Trophoblast cell (in vitro differentiated cells and primary cell): Measurements from ENCODE around the gene PRDX5.
A peak's percentile ranks its signal among the peaks of the same experiment; 100 is the strongest.

Source experiments
- DNase-seq, 2 donors: peaks; one replicate each; pipeline ENCODE4 v3.0.0-alpha.2; 2016
- H2AFZ ChIP-seq: 2 replicates; pipeline ENCODE4 v1.6.1; 2013; ENCODE audit warnings: low read length, moderate library complexity, mild to moderate bottlenecking; ENCODE audit not compliant: insufficient read depth, poor library complexity
- H2AK5ac ChIP-seq: 2 replicates; pipeline ENCODE4 v1.6.1; 2013; ENCODE audit warnings: mild to moderate bottlenecking, low read length
- H2BK120ac ChIP-seq: 2 replicates; pipeline ENCODE4 v1.6.1; 2013; ENCODE audit warnings: low read length, mild to moderate bottlenecking, moderate library complexity; ENCODE audit not compliant: insufficient read depth, poor library complexity
- H2BK12ac ChIP-seq: 2 replicates; pipeline ENCODE4 v1.6.1; 2013; ENCODE audit warnings: mild to moderate bottlenecking, low read length, moderate library complexity
- H2BK5ac ChIP-seq: 2 replicates; pipeline ENCODE4 v1.6.1; 2013; ENCODE audit warnings: low read length, low read depth, moderate library complexity, mild to moderate bottlenecking; ENCODE audit not compliant: poor library complexity
- H3K14ac ChIP-seq: 2 replicates; pipeline ENCODE4 v1.6.1; 2013; ENCODE audit warnings: mild to moderate bottlenecking, low read length
- H3K18ac ChIP-seq: 2 replicates; pipeline ENCODE4 v1.6.1; 2013; ENCODE audit warnings: mild to moderate bottlenecking, low read length
- H3K23ac ChIP-seq: 2 replicates; pipeline ENCODE4 v1.6.1; 2013; ENCODE audit warnings: low read length
- H3K27ac ChIP-seq: 2 replicates; pipeline ENCODE4 v1.5.1; 2013; ENCODE audit warnings: low read depth, mild to moderate bottlenecking, inconsistent platforms, low read length, moderate library complexity
- H3K27me3 ChIP-seq: 2 replicates; pipeline ENCODE4 v1.6.1; 2013; ENCODE audit warnings: inconsistent platforms, mild to moderate bottlenecking, low read length, moderate library complexity; ENCODE audit not compliant: insufficient read depth
- H3K36me3 ChIP-seq, 2 experiments: 1 replicate in 1 of 2; 2 replicates in 1 of 2; pipeline ENCODE4 v1.6.1; 2013; ENCODE audit warnings: low read length in 2 of 2, mild to moderate bottlenecking in 2 of 2, moderate library complexity in 1 of 2; ENCODE audit not compliant: insufficient read depth in 2 of 2, control insufficient read depth in 1 of 2
- H3K4ac ChIP-seq: 2 replicates; pipeline ENCODE4 v1.6.1; 2013; ENCODE audit warnings: low read depth, mild to moderate bottlenecking, low read length, moderate library complexity
- H3K4me1 ChIP-seq, 2 experiments: 1 replicate in 1 of 2; 2 replicates in 1 of 2; pipeline ENCODE4 v1.6.1; 2013; ENCODE audit warnings: low read length in 2 of 2, mild to moderate bottlenecking in 2 of 2, moderate library complexity in 1 of 2; ENCODE audit not compliant: insufficient read depth in 2 of 2, control insufficient read depth in 1 of 2
- H3K4me2 ChIP-seq: 2 replicates; pipeline ENCODE4 v1.6.1; 2013; ENCODE audit warnings: inconsistent platforms, mild to moderate bottlenecking, low read length, moderate library complexity
- H3K4me3 ChIP-seq: 2 replicates; pipeline ENCODE4 v1.5.1; 2013; ENCODE audit warnings: mild to moderate bottlenecking, low read depth, low read length, inconsistent platforms
- H3K79me1 ChIP-seq: one replicate; pipeline ENCODE4 v1.6.1; 2013; ENCODE audit warnings: low read length
- H3K79me2 ChIP-seq: 2 replicates; pipeline ENCODE4 v1.6.1; 2013; ENCODE audit warnings: low read length, mild to moderate bottlenecking; ENCODE audit not compliant: control insufficient read depth, insufficient read depth, poor library complexity
- H3K9ac ChIP-seq: 2 replicates; pipeline ENCODE4 v1.6.1; 2013; ENCODE audit warnings: mild to moderate bottlenecking, low read length
- H3K9me3 ChIP-seq: 2 replicates; pipeline ENCODE4 v1.6.1; 2013; ENCODE audit warnings: low read depth, mild to moderate bottlenecking, control low read depth, inconsistent platforms, low read length; ENCODE audit not compliant: insufficient read depth
- H4K12ac ChIP-seq: 2 replicates; pipeline ENCODE4 v1.6.1; 2013; ENCODE audit warnings: low read depth, mild to moderate bottlenecking, low read length, moderate library complexity
- H4K8ac ChIP-seq: 2 replicates; pipeline ENCODE4 v1.6.1; 2013; ENCODE audit warnings: low read depth, mild to moderate bottlenecking, low read length, moderate library complexity
- H4K91ac ChIP-seq: one replicate; pipeline ENCODE4 v1.6.1; 2013; ENCODE audit warnings: low read depth, mild to moderate bottlenecking, low read length, moderate library complexity
- WGBS: extraction: QIAGEN DNeasy Blood & Tissue Kit; methylation state at CpG from one replicate; pipeline ENCODE4 v1.1.7; 2013; ENCODE audit warnings: missing lambda C conversion rate; ENCODE audit not compliant: insufficient read length, insufficient coverage; ENCODE audit errors: extremely low coverage; 5-methylcytosine and 5-hydroxymethylcytosine counted together

PRDX5 gene

DNA sequence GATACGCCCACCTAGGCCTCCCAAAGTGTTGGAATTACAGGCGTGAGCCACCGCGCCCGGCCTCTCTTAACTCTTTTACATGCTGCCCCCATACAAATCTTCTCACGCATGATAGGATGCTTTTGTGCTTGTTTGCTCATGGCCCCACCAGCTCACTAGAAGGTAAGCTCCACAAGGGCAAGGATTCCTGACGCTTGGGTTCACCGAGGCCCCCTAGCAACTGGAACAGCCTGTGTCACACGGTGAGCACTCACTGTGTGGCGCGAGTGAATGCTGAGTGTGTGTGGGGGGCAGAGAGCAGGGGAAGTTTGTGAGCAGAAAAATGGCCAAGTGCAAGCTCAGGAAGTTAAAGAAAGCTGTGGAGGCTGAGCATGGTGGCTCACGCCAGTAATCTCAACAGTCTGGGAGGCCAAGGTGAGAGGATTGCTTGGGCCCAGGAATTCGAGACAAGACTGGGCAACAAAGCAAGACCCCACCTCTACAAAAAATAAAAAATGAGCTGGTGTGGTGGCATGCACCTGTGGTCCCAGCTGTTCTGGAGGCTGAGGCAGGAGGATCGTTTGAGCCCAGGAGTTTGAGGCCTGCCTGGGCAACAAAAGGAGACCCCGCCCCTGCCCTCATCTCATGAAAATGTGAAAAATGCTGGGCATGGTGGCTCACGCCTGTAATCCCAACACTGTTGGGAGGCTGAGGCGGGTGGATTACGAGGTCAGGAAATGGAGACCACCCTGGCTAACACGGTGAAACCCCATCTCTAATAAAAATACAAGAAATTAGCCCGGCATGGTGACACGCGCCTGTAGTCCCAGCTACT lies 35.8 kb upstream of the PRDX5 start:
- no peak overlapping the region for H3K27ac ChIP-seq
- H2AK5ac ChIP-seq = no peak overlapping the region
- H3K4ac ChIP-seq = no peak overlapping the region
- WGBS = no CpG with 5 or more reads among the region's 22 CpGs
- H3K36me3 ChIP-seq = peaks cover 14 to 16% of the 10 kb centered on the region in 2 experiments
- no peak overlapping the region for H3K18ac ChIP-seq
- no peak overlapping the region for H2BK12ac ChIP-seq
- no peak overlapping the region for H3K9ac ChIP-seq
- no peak overlapping the region for H3K14ac ChIP-seq
- peaks cover 7% of the 10 kb centered on the region for H3K79me2 ChIP-seq
- H4K12ac ChIP-seq = no peak overlapping the region
- H3K79me1 ChIP-seq = peaks cover 14% of the 10 kb centered on the region
- DNase-seq = peak; percentile 67 to 82
- peaks cover 14 to 18% of the 10 kb centered on the region in 2 experiments for H3K4me1 ChIP-seq
- H3K23ac ChIP-seq = no peak overlapping the region
- H3K27me3 ChIP-seq = no peaks in the 10 kb centered on the region
- H3K4me3 ChIP-seq = no peak overlapping the region
- H2BK120ac ChIP-seq = no peak overlapping the region
- H4K91ac ChIP-seq = no peak overlapping the region
- no peak overlapping the region for H4K8ac ChIP-seq
- H3K9me3 ChIP-seq = peaks cover 2% of the 10 kb centered on the region
- no peak overlapping the region for H3K4me2 ChIP-seq
- H2BK5ac ChIP-seq = no peak overlapping the region
- no peak overlapping the region for H2AFZ ChIP-seq

DNA sequence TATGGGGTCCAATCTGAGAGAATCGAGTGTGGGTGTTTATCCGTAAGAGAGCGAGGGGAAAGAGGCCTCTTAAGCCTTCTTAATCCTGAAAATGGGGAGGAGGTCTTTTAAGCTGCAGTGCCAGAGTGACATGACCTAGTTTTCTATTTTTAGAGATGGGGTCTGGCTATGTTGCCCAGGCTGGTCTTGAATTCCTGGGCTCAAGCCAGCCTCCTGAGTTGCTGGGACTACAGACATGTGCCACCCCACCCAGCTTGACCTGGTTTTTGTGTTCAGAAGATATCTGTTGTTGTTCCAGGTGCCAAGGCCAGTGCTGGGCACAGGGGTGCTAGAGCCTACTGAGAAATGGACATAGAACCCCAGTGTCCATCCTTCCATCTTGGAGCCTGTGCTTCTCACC lies 34.8 kb upstream of the PRDX5 start:
- Histone ChIP-seq H3K9me3 (peaks cover 2% of the 10 kb centered on the region), H2AK5ac (peak overlapping the region; percentile 50), H2BK120ac (no peak overlapping the region), H4K8ac (no peak overlapping the region), H3K18ac (no peak overlapping the region), H2BK12ac (no peak overlapping the region), H2BK5ac (no peak overlapping the region), H4K12ac (no peak overlapping the region), H3K9ac (no peak overlapping the region), H3K36me3 (peaks cover 14 to 18% of the 10 kb centered on the region in 2 experiments), H3K79me2 (peaks cover 7% of the 10 kb centered on the region), H4K91ac (no peak overlapping the region), H3K4ac (no peak overlapping the region), H3K27me3 (no peaks in the 10 kb centered on the region), H3K4me2 (no peak overlapping the region), H3K14ac (no peak overlapping the region), H2AFZ (no peak overlapping the region), H3K4me3 (no peak overlapping the region), H3K23ac (no peak overlapping the region), H3K4me1 (peaks cover 14 to 18% of the 10 kb centered on the region in 2 experiments), H3K79me1 (peaks cover 14% of the 10 kb centered on the region), H3K27ac (no peak overlapping the region)
- no CpG with 5 or more reads among the region's 3 CpGs for WGBS
- DNase-seq = no peak

DNA sequence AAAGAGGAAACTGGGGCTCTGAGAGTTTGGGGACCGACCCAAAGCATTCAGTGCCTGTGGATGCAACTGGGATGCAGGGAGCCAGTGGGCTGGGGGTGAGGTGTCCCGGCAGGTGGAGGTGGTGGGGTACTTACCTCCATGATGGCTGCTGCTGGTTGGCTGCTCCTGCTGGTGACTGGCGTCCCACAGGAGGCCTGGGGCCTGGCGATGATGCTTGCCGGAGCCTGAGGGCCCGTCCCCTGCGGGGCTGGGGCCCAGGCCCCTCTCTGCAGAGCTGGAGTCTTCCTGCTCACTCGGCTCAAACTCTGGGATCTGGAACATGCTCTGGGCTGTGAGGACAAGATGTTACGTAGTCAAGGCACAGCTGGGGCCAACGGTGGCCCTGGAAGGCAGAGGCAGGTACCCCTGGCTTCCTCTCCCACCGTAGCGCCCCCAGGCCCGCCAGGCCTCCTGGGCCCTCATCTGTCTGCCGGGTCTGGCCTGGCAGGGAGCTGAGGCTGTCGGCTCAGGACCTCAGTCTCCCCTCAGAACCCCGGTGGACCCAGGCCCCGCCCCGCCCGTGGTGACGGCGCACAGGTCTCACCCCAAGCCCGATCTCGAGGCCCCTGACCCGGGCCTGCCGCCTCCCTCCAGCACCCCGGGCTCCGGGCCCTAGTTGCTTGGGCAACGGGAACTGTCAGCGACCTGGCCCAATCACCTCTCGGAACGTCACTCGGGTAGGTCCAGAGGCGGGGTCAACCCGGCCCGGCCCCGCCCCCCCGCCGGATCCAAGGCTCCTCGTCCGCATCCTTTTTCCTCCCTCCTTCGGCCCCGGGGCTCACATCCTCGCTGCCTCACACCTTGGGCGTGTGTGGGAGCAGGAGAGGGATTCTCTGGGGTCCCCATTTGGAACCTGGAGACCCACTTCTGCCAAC lies 33.6 kb upstream of the PRDX5 start, which contains the start of gene BAD:
TSS of gene BAD (minus strand) at position 618 of the 914 bp plus-strand sequence. CDS start at position 321, 297 bp downstream.
- no peaks in the 10 kb centered on the region for H3K27me3 ChIP-seq
- H2AFZ ChIP-seq = peak within 1 kb of the TSS; percentile 80
- H2BK120ac ChIP-seq = peak within 1 kb of the TSS; percentile 59
- peak within 1 kb of the TSS; percentile 83 for H4K91ac ChIP-seq
- H3K27ac ChIP-seq = peak within 1 kb of the TSS; percentile 77
- peak; percentile 95 to 96 for DNase-seq
- peak within 1 kb of the TSS; percentile 83 for H3K18ac ChIP-seq
- peaks cover 14% of the 10 kb centered on the region for H3K79me1 ChIP-seq
- peak within 1 kb of the TSS; percentile 16 for H2AK5ac ChIP-seq
- peak within 1 kb of the TSS; percentile 100 for H3K4me2 ChIP-seq
- H3K4me1 ChIP-seq = peaks cover 14 to 18% of the 10 kb centered on the region in 2 experiments
- no CpG with 5 or more reads among the region's 44 CpGs for WGBS
- H2BK12ac ChIP-seq = peak within 1 kb of the TSS; percentile 4
- H4K12ac ChIP-seq = peak within 1 kb of the TSS; percentile 54
- no peak within 1 kb of the TSS for H3K23ac ChIP-seq
- H3K9me3 ChIP-seq = peaks cover 2% of the 10 kb centered on the region
- peak within 1 kb of the TSS; percentile 38 for H3K4ac ChIP-seq
- H3K36me3 ChIP-seq = peaks cover 7 to 16% of the 10 kb centered on the region in 2 experiments
- peaks cover 7% of the 10 kb centered on the region for H3K79me2 ChIP-seq
- H3K14ac ChIP-seq = peak within 1 kb of the TSS; percentile 78
- peak within 1 kb of the TSS; percentile 81 for H4K8ac ChIP-seq
- H3K9ac ChIP-seq = peak within 1 kb of the TSS; percentile 86
- H3K4me3 ChIP-seq = peak within 1 kb of the TSS; percentile 86
- peak within 1 kb of the TSS; percentile 63 for H2BK5ac ChIP-seq
